ENCODE data around the gene TADA2B. TPM values are rescaled to one million over a fixed set of nuclear protein-coding genes. Genes with fewer than 3 reads are reported as not detected.

Gene TADA2B
- total RNA-seq, 1 experiment from 2014 or later = 14.3 TPM

GRCh38 chr4:7005571-7005970 lies 37.6 kb upstream of the TADA2B start:
- POLR2A ChIA-PET = no interaction called here
- ATAC-seq = no peak
- H3K4me3 Mint-ChIP-seq = no peak overlapping the region
- peaks cover 68% of the 10 kb centered on the region for H3K36me3 Mint-ChIP-seq
- peaks cover 28% of the 10 kb centered on the region for H3K4me1 Mint-ChIP-seq
- CTCF ChIA-PET = no interaction called here
- H3K9me3 Mint-ChIP-seq = no peaks in the 10 kb centered on the region
- DNase-seq (ENCODE audit: low spot score) = no peak
- TF ChIP-seq OVOL2 (CRISPR knock-in tag; IDR thresholded peaks at IDR 0.05; ENCODE audit: borderline replicate concordance) (no peak), HMGXB4 (CRISPR knock-in tag; IDR thresholded peaks at IDR 0.05) (no peak), ZNF671 (CRISPR knock-in tag; IDR thresholded peaks at IDR 0.05) (no peak), ZNF121 (CRISPR knock-in tag; IDR thresholded peaks at IDR 0.05) (no peak), FOXP1 (CRISPR knock-in tag; IDR thresholded peaks at IDR 0.05; ENCODE audit: borderline replicate concordance) (no peak), MXD4 (CRISPR knock-in tag; IDR thresholded peaks at IDR 0.05; ENCODE audit: borderline replicate concordance) (no peak)
- peaks cover 2% of the 10 kb centered on the region; the same call in 1 of the 2 replicates for H3K27me3 Mint-ChIP-seq (ENCODE audit: low read depth)
- H3K27ac Mint-ChIP-seq = no peak overlapping the region

- H3K36me3 Mint-ChIP-seq = peaks cover 68% of the 10 kb centered on the region
- DNase-seq (ENCODE audit: low spot score) = no peak
- POLR2A ChIA-PET = no interaction called here
- H3K27ac Mint-ChIP-seq = no peak overlapping the region
- H3K4me1 Mint-ChIP-seq = peaks cover 28% of the 10 kb centered on the region
- H3K9me3 Mint-ChIP-seq = no peaks in the 10 kb centered on the region
- no peak overlapping the region for H3K4me3 Mint-ChIP-seq
- H3K27me3 Mint-ChIP-seq (ENCODE audit: low read depth) = peaks cover 2% of the 10 kb centered on the region; the same call in 1 of the 2 replicates
- ATAC-seq = no peak
- CTCF ChIA-PET = interaction anchor here (1.1 to 4.2 kb wide), 3 partner anchors 36 to 97 kb away, joined by 5 to 17 read pairs (median 7); partner anchors contain the start of genes TADA2B and TBC1D14
- TF ChIP-seq ETV6 (CRISPR knock-in tag; IDR thresholded peaks at IDR 0.05) = no peak
- no peak for TF ChIP-seq NR2C2 (CRISPR knock-in tag; IDR thresholded peaks at IDR 0.05)
- TF ChIP-seq, protein P1, sequence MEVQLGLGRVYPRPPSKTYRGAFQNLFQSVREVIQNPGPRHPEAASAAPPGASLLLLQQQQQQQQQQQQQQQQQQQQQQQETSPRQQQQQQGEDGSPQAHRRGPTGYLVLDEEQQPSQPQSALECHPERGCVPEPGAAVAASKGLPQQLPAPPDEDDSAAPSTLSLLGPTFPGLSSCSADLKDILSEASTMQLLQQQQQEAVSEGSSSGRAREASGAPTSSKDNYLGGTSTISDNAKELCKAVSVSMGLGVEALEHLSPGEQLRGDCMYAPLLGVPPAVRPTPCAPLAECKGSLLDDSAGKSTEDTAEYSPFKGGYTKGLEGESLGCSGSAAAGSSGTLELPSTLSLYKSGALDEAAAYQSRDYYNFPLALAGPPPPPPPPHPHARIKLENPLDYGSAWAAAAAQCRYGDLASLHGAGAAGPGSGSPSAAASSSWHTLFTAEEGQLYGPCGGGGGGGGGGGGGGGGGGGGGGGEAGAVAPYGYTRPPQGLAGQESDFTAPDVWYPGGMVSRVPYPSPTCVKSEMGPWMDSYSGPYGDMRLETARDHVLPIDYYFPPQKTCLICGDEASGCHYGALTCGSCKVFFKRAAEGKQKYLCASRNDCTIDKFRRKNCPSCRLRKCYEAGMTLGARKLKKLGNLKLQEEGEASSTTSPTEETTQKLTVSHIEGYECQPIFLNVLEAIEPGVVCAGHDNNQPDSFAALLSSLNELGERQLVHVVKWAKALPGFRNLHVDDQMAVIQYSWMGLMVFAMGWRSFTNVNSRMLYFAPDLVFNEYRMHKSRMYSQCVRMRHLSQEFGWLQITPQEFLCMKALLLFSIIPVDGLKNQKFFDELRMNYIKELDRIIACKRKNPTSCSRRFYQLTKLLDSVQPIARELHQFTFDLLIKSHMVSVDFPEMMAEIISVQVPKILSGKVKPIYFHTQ (CRISPR knock-in tag; IDR thresholded peaks at IDR 0.05) = no peak
- no peak for TF ChIP-seq KAT7 (CRISPR knock-in tag; IDR thresholded peaks at IDR 0.05; ENCODE audit: borderline replicate concordance)
- TF ChIP-seq ELF4 (CRISPR knock-in tag; IDR thresholded peaks at IDR 0.05; ENCODE audit: low read depth) = no peak
- TF ChIP-seq, protein P2, sequence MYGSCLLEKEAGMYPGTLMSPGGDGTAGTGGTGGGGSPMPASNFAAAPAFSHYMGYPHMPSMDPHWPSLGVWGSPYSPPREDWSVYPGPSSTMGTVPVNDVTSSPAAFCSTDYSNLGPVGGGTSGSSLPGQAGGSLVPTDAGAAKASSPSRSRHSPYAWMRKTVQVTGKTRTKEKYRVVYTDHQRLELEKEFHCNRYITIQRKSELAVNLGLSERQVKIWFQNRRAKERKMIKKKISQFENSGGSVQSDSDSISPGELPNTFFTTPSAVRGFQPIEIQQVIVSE (CRISPR knock-in tag; IDR thresholded peaks at IDR 0.05; ENCODE audit: borderline replicate concordance) = no peak
- TF ChIP-seq CREB1 (CRISPR knock-in tag; IDR thresholded peaks at IDR 0.05) = no peak
- TF ChIP-seq JUN (CRISPR knock-in tag; IDR thresholded peaks at IDR 0.05) = no peak
- TF ChIP-seq NFYB (CRISPR knock-in tag; conservative IDR thresholded peaks at IDR 0.05; ENCODE audit: low read depth) = no peak
- TF ChIP-seq, protein P3, sequence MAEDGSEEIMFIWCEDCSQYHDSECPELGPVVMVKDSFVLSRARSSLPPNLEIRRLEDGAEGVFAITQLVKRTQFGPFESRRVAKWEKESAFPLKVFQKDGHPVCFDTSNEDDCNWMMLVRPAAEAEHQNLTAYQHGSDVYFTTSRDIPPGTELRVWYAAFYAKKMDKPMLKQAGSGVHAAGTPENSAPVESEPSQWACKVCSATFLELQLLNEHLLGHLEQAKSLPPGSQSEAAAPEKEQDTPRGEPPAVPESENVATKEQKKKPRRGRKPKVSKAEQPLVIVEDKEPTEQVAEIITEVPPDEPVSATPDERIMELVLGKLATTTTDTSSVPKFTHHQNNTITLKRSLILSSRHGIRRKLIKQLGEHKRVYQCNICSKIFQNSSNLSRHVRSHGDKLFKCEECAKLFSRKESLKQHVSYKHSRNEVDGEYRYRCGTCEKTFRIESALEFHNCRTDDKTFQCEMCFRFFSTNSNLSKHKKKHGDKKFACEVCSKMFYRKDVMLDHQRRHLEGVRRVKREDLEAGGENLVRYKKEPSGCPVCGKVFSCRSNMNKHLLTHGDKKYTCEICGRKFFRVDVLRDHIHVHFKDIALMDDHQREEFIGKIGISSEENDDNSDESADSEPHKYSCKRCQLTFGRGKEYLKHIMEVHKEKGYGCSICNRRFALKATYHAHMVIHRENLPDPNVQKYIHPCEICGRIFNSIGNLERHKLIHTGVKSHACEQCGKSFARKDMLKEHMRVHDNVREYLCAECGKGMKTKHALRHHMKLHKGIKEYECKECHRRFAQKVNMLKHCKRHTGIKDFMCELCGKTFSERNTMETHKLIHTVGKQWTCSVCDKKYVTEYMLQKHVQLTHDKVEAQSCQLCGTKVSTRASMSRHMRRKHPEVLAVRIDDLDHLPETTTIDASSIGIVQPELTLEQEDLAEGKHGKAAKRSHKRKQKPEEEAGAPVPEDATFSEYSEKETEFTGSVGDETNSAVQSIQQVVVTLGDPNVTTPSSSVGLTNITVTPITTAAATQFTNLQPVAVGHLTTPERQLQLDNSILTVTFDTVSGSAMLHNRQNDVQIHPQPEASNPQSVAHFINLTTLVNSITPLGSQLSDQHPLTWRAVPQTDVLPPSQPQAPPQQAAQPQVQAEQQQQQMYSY (CRISPR knock-in tag; IDR thresholded peaks at IDR 0.05) = no peak
- no peak for TF ChIP-seq NFATC4 (CRISPR knock-in tag; IDR thresholded peaks at IDR 0.05)
- TF ChIP-seq ZNF396 (CRISPR knock-in tag; IDR thresholded peaks at IDR 0.05; ENCODE audit: borderline replicate concordance) = no peak
- no peak for TF ChIP-seq GRHL2 (CRISPR knock-in tag; IDR thresholded peaks at IDR 0.05; ENCODE audit: insufficient replicate concordance, severe bottlenecking)
- TF ChIP-seq, protein P4, sequence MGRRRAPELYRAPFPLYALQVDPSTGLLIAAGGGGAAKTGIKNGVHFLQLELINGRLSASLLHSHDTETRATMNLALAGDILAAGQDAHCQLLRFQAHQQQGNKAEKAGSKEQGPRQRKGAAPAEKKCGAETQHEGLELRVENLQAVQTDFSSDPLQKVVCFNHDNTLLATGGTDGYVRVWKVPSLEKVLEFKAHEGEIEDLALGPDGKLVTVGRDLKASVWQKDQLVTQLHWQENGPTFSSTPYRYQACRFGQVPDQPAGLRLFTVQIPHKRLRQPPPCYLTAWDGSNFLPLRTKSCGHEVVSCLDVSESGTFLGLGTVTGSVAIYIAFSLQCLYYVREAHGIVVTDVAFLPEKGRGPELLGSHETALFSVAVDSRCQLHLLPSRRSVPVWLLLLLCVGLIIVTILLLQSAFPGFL (CRISPR knock-in tag; IDR thresholded peaks at IDR 0.05; ENCODE audit: borderline replicate concordance) = no peak
- TF ChIP-seq, protein P5, sequence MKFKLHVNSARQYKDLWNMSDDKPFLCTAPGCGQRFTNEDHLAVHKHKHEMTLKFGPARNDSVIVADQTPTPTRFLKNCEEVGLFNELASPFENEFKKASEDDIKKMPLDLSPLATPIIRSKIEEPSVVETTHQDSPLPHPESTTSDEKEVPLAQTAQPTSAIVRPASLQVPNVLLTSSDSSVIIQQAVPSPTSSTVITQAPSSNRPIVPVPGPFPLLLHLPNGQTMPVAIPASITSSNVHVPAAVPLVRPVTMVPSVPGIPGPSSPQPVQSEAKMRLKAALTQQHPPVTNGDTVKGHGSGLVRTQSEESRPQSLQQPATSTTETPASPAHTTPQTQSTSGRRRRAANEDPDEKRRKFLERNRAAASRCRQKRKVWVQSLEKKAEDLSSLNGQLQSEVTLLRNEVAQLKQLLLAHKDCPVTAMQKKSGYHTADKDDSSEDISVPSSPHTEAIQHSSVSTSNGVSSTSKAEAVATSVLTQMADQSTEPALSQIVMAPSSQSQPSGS (CRISPR knock-in tag; IDR thresholded peaks at IDR 0.05; ENCODE audit: borderline replicate concordance, low read depth) = no peak
- no peak for TF ChIP-seq OVOL2 (CRISPR knock-in tag; IDR thresholded peaks at IDR 0.05; ENCODE audit: borderline replicate concordance)
- TF ChIP-seq, protein P6, sequence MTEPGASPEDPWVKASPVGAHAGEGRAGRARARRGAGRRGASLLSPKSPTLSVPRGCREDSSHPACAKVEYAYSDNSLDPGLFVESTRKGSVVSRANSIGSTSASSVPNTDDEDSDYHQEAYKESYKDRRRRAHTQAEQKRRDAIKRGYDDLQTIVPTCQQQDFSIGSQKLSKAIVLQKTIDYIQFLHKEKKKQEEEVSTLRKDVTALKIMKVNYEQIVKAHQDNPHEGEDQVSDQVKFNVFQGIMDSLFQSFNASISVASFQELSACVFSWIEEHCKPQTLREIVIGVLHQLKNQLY (CRISPR knock-in tag; IDR thresholded peaks at IDR 0.05) = no peak
- TF ChIP-seq EMX1 (CRISPR knock-in tag; IDR thresholded peaks at IDR 0.05) = no peak
These were observed 36.8 kb upstream of the TADA2B start for GRCh38 chr4:7006411-7006810.

All from WTC11 (cell line).